HepG2 (cell line): Measurements from ENCODE around the gene XRCC1. TPM values are rescaled to one million over a fixed set of nuclear protein-coding genes. Genes with fewer than 3 reads are reported as not detected.

Experiments used
- AHR ChIP-seq: IDR thresholded peaks from 2 replicates; pipeline ENCODE4 v1.6.1; 2018; ENCODE audit warnings: missing genetic modification reagents, missing compliant biosample characterization
- CCAR2 ChIP-seq: fragments of 200-400 bp; formaldehyde crosslinking; optimal IDR thresholded peaks from 2 replicates; pipeline ENCODE3; 2018; ENCODE audit warnings: low read depth, mild to moderate bottlenecking, low read length, moderate library complexity
- CHD4 ChIP-seq: fragments of 200-600 bp; sonication (generic); IDR thresholded peaks from 2 replicates; pipeline ENCODE4 v1.7.0; 2017; ENCODE audit warnings: mild to moderate bottlenecking, low read length, borderline replicate concordance
- FOXA3 ChIP-seq: IDR thresholded peaks from 2 replicates; pipeline ENCODE4 v1.6.1; 2016; ENCODE audit warnings: missing genetic modification reagents, missing compliant biosample characterization
- HDAC6 ChIP-seq: fragments of 200-600 bp; sonication (generic); IDR thresholded peaks from 2 replicates; pipeline ENCODE4 v1.7.0; 2017; ENCODE audit warnings: mild to moderate bottlenecking, antibody characterized with exemption, low read length, low read depth
- KDM2A ChIP-seq: sonication (generic); formaldehyde crosslinking; IDR thresholded peaks from 2 replicates; pipeline ENCODE4 v1.4.0; 2020; ENCODE audit warnings: low read depth, missing genetic modification reagents, borderline replicate concordance
- MXD4 ChIP-seq: IDR thresholded peaks from 2 replicates; pipeline ENCODE4 v1.6.1; 2016; ENCODE audit warnings: mild to moderate bottlenecking, missing biosample characterization, missing genetic modification reagents
- PITX1 ChIP-seq: sonication (generic); formaldehyde crosslinking; IDR thresholded peaks from 2 replicates; pipeline ENCODE4 v1.5.1; 2020; ENCODE audit warnings: mild to moderate bottlenecking, missing genetic modification reagents
- RFX3 ChIP-seq: IDR thresholded peaks from 2 replicates; pipeline ENCODE4 v1.6.1; 2016; ENCODE audit warnings: missing biosample characterization, missing genetic modification reagents
- RORA ChIP-seq: sonication (generic); formaldehyde crosslinking; IDR thresholded peaks from 2 replicates; pipeline ENCODE4 v1.5.0; 2020; ENCODE audit warnings: mild to moderate bottlenecking, missing genetic modification reagents, moderate library complexity
- SRSF1 ChIP-seq: fragments of 200-400 bp; formaldehyde crosslinking; optimal IDR thresholded peaks from 2 replicates; pipeline ENCODE3; 2017; ENCODE audit warnings: mild to moderate bottlenecking, low read depth, low read length, moderate library complexity
- SYNCRIP ChIP-seq: fragments of 200-400 bp; formaldehyde crosslinking; IDR thresholded peaks from 2 replicates; pipeline ENCODE4 v1.6.1; 2018; ENCODE audit warnings: mild to moderate bottlenecking, low read depth, low read length; ENCODE audit not compliant: insufficient read depth
- TARDBP ChIP-seq: sonication (generic); formaldehyde crosslinking; IDR thresholded peaks from 2 replicates; pipeline ENCODE4 v1.8.0; 2022; ENCODE audit warnings: mild to moderate bottlenecking, missing genetic modification reagents
- TCF7L2 ChIP-seq: IDR thresholded peaks from 2 replicates; pipeline ENCODE4 v1.6.1; 2011; ENCODE audit warnings: mild to moderate bottlenecking, low read depth, low read length, moderate library complexity
- YEATS4 ChIP-seq: sonication (generic); formaldehyde crosslinking; IDR thresholded peaks from 2 replicates; pipeline ENCODE4 v1.4.0; 2020; ENCODE audit warnings: missing genetic modification reagents, borderline replicate concordance
- ZFP37 ChIP-seq: sonication (generic); formaldehyde crosslinking; IDR thresholded peaks from 2 replicates; pipeline ENCODE4 v1.4.0; 2020; ENCODE audit warnings: missing genetic modification reagents, borderline replicate concordance
- ZNF512B ChIP-seq: sonication (generic); formaldehyde crosslinking; IDR thresholded peaks from 2 replicates; pipeline ENCODE4 v1.5.1; 2020; ENCODE audit warnings: missing genetic modification reagents, mild to moderate bottlenecking, borderline replicate concordance
- ZNF558 ChIP-seq: sonication (generic); formaldehyde crosslinking; IDR thresholded peaks from 2 replicates; pipeline ENCODE4 v1.9.0; 2022; ENCODE audit warnings: mild to moderate bottlenecking, missing genetic modification reagents, borderline replicate concordance
- polyA plus RNA-seq, 8 experiments: library from polyadenylated mRNA; depleted of rRNA in 3 of 8; stranded (reverse) in 7 of 8; unstranded in 1 of 8; fragments of >200 nt; fragmentation: Illumina TruSeq in 4 of 8; extraction: Trizol in 4 of 8; gene quantifications; 2 replicates each; pipeline versions ENCODE4 v1.2.1 to v1.2.3, GENCODE V29; 2011 to 2016; ENCODE audit warnings: low read depth in 4 of 8, missing spikeins in 1 of 8, mixed read lengths in 1 of 8; ENCODE audit not compliant: insufficient read depth in 1 of 8
- total RNA-seq, 5 experiments: library from RNA; depleted of rRNA; stranded (reverse); fragments of >200 nt; fragmentation: Illumina TruSeq; extraction: Trizol; gene quantifications; 2 replicates each; pipeline ENCODE4 v1.2.3, GENCODE V29; 2016; ENCODE audit warnings: low read depth in 1 of 5
- TF ChIP-seq, protein P1 (sequence below): sonication (generic); formaldehyde crosslinking; IDR thresholded peaks from 2 replicates; pipeline ENCODE4 v1.4.0; 2020; ENCODE audit warnings: missing genetic modification reagents
- TF ChIP-seq, protein P2 (sequence below): sonication (generic); formaldehyde crosslinking; IDR thresholded peaks from 2 replicates; pipeline ENCODE4 v1.8.0; 2022; ENCODE audit warnings: missing genetic modification reagents, mild to moderate bottlenecking, borderline replicate concordance
- TF ChIP-seq, protein P3 (sequence below): sonication (generic); formaldehyde crosslinking; IDR thresholded peaks from 2 replicates; pipeline ENCODE4 v1.9.0; 2021; ENCODE audit warnings: missing genetic modification reagents, mild to moderate bottlenecking, borderline replicate concordance

XRCC1 gene
- total and polyA plus RNA-seq, 2 of the 13 experiments (the other 11 are each of a cell fraction or from before 2014, with no cell fraction given): 24.7 to 26.3 TPM

DNA sequence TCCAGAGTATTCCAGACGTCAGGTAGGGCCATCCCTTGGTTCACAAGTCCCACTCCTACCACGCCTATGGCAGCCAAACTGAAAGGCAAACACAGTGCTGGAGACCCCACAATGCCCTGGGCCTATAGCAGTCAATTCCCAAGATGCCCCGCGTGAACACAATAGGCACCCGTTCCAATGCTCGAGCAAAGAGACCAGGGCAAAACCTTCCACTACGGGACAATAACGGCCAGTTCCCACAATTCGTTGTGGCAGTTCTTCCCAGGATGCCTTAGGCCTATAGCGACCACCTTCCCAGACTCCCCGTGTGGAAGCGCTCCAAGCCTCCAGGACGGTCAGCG lies 43.6 kb upstream of the XRCC1 start (continued):
- TF ChIP-seq, protein P1, sequence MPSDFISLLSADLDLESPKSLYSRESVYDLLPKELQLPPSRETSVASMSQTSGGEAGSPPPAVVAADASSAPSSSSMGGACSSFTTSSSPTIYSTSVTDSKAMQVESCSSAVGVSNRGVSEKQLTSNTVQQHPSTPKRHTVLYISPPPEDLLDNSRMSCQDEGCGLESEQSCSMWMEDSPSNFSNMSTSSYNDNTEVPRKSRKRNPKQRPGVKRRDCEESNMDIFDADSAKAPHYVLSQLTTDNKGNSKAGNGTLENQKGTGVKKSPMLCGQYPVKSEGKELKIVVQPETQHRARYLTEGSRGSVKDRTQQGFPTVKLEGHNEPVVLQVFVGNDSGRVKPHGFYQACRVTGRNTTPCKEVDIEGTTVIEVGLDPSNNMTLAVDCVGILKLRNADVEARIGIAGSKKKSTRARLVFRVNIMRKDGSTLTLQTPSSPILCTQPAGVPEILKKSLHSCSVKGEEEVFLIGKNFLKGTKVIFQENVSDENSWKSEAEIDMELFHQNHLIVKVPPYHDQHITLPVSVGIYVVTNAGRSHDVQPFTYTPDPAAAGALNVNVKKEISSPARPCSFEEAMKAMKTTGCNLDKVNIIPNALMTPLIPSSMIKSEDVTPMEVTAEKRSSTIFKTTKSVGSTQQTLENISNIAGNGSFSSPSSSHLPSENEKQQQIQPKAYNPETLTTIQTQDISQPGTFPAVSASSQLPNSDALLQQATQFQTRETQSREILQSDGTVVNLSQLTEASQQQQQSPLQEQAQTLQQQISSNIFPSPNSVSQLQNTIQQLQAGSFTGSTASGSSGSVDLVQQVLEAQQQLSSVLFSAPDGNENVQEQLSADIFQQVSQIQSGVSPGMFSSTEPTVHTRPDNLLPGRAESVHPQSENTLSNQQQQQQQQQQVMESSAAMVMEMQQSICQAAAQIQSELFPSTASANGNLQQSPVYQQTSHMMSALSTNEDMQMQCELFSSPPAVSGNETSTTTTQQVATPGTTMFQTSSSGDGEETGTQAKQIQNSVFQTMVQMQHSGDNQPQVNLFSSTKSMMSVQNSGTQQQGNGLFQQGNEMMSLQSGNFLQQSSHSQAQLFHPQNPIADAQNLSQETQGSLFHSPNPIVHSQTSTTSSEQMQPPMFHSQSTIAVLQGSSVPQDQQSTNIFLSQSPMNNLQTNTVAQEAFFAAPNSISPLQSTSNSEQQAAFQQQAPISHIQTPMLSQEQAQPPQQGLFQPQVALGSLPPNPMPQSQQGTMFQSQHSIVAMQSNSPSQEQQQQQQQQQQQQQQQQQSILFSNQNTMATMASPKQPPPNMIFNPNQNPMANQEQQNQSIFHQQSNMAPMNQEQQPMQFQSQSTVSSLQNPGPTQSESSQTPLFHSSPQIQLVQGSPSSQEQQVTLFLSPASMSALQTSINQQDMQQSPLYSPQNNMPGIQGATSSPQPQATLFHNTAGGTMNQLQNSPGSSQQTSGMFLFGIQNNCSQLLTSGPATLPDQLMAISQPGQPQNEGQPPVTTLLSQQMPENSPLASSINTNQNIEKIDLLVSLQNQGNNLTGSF: no peak
- no peak for TF ChIP-seq CCAR2
- TF ChIP-seq RFX3 (CRISPR knock-in tag): no peak
- peak; percentile 43; the same call in 1 of the 2 replicates for TF ChIP-seq CHD4
- peak; percentile 18; the same call in 1 of the 2 replicates for TF ChIP-seq FOXA3 (CRISPR knock-in tag)
- no peak for TF ChIP-seq ZFP37 (CRISPR knock-in tag)
- no peak; the same call in 1 of the 2 replicates for TF ChIP-seq TARDBP (CRISPR knock-in tag)
- TF ChIP-seq KDM2A (CRISPR knock-in tag): 0 out of 2 replicates have a peak, but pooled peaks have one; percentile 10
- no peak for TF ChIP-seq RORA (CRISPR knock-in tag)
- TF ChIP-seq, protein P2, sequence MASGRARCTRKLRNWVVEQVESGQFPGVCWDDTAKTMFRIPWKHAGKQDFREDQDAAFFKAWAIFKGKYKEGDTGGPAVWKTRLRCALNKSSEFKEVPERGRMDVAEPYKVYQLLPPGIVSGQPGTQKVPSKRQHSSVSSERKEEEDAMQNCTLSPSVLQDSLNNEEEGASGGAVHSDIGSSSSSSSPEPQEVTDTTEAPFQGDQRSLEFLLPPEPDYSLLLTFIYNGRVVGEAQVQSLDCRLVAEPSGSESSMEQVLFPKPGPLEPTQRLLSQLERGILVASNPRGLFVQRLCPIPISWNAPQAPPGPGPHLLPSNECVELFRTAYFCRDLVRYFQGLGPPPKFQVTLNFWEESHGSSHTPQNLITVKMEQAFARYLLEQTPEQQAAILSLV: no peak
- TF ChIP-seq ZNF512B: no peak
- TF ChIP-seq YEATS4 (CRISPR knock-in tag): no peak
- no peak for TF ChIP-seq HDAC6
- no peak for TF ChIP-seq MXD4 (CRISPR knock-in tag)
- TF ChIP-seq, protein P3, sequence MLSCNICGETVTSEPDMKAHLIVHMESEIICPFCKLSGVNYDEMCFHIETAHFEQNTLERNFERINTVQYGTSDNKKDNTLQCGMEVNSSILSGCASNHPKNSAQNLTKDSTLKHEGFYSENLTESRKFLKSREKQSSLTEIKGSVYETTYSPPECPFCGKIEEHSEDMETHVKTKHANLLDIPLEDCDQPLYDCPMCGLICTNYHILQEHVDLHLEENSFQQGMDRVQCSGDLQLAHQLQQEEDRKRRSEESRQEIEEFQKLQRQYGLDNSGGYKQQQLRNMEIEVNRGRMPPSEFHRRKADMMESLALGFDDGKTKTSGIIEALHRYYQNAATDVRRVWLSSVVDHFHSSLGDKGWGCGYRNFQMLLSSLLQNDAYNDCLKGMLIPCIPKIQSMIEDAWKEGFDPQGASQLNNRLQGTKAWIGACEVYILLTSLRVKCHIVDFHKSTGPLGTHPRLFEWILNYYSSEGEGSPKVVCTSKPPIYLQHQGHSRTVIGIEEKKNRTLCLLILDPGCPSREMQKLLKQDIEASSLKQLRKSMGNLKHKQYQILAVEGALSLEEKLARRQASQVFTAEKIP (CRISPR knock-in tag): no peak
- TF ChIP-seq SRSF1: no peak
- no peak for TF ChIP-seq ZNF558
- TF ChIP-seq TCF7L2: no peak
- no peak for TF ChIP-seq SYNCRIP
- TF ChIP-seq AHR (CRISPR knock-in tag): no peak
- no peak for TF ChIP-seq PITX1 (CRISPR knock-in tag)
